Astrocyte (in vitro differentiated cells and primary cell): Measurements from ENCODE around the gene SNAPC3.

Experiments used
- CTCF ChIP-seq: IDR thresholded peaks from 2 replicates; pipeline ENCODE4 v1.5.1; 2011; ENCODE audit warnings: low read depth, mild to moderate bottlenecking, inconsistent platforms, low read length, moderate library complexity; ENCODE audit not compliant: insufficient read depth
- EZH2 ChIP-seq: IDR thresholded peaks from 2 replicates; pipeline ENCODE4 v1.6.1; 2012; ENCODE audit warnings: mild to moderate bottlenecking, low read length, inconsistent platforms; ENCODE audit not compliant: insufficient read depth

DNA sequence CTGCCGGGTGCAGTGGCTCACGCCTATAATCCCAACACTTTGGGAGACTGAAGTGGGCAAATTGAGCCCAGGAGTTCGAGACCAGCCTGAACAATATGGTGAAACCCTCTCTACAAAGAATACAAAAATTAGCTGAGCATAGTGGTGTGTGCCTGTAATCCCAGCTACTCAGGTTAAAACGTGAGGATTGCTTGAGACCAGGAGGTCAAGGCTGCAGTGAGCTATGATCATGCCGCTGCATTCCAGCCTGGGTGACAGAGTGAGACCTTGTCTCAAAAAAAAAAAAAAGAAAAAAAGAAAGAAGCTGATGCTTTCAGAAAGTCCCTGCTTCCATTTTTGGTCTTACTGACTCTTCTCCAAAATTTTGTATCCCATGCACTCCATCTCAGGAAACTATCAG, 31.3 kb downstream of the SNAPC3 start:
- no peak for TF ChIP-seq CTCF
- TF ChIP-seq EZH2 = no peak
